ENCODE measurements around the gene PLIN4. TPM values are rescaled to one million over a fixed set of nuclear protein-coding genes. Genes with fewer than 3 reads are reported as not detected.

Gene PLIN4
- total RNA-seq, 1 experiment from 2014 or later, result 2.3 TPM

DNA sequence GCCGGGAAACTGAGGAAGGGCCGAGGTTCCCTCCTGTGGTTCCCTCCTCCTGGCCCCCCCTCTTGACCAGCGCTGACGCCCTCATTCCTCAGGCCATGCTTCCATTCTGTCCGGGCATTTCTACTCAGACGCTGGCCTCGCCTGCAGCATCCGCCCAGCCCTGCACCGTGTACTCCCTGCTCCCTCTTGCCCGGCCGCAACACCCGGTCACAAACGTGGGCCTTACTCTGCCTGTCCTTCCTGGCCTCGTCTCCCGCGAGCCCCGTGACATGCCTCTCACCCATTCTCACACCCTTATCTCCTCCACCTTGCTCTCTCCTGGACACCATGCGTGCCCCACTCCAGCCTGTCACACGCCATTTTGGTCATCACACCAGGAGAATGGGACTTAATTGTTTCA, 34.9 kb downstream of the PLIN4 start:
- RAD21 ChIA-PET (ENCODE audit: low non-redundant PET in 1 of 2, low total read pairs in 2 of 2, uncharacterized antibody in 2 of 2, unreplicated experiment in 2 of 2), result no interaction called here
- BruUV-seq (replicated peaks), result no TSS peak
- H3K79me2 ChIP-seq (ENCODE audit: insufficient read depth, low read length), result peaks cover 2% of the 10 kb centered on the region; the same call in 1 of the 2 replicates
- POLR2A ChIA-PET, result no interaction called here
- ATAC-seq (no peak), DNase-seq (ENCODE audit: low read depth, low spot score) (no peak)
- no peaks in the 10 kb centered on the region for H3K9me3 ChIP-seq (ENCODE audit: control insufficient read depth in 1 of 2, insufficient read depth in 1 of 2, low read depth in 1 of 2, low read length in 2 of 2)
- no peak overlapping the region for H3K4me2 ChIP-seq (ENCODE audit: low read length)
- no peak overlapping the region for H3K27ac ChIP-seq (ENCODE audit: low read depth, low read length)
- intact Hi-C loops (cut with micrococcal nuclease), result no loop called here
- TF ChIP-seq CBX3 (IDR thresholded peaks at IDR 0.05; ENCODE audit: low read depth) (no peak), ZFX (IDR thresholded peaks at IDR 0.05) (no peak)
- no peak overlapping the region for H3K9ac ChIP-seq (ENCODE audit: low read length)
- peaks cover 1 to 8% of the 10 kb centered on the region in 2 experiments; a peak in 3 of 4 replicates for H3K36me3 ChIP-seq (ENCODE audit: control insufficient read depth in 1 of 2, insufficient read depth in 2 of 2, low read length in 2 of 2)
- H2AFZ ChIP-seq (ENCODE audit: low read depth, low read length, poor library complexity, severe bottlenecking), result no peak overlapping the region
- CTCF ChIA-PET, result no interaction called here
- no peaks in the 10 kb centered on the region; a peak in 1 of 4 replicates for H3K4me1 ChIP-seq (ENCODE audit: control insufficient read depth in 1 of 2, insufficient read depth in 2 of 2, low read length in 2 of 2)
- no peak overlapping the region for H3K4me3 ChIP-seq (replicated peaks in 1 of 2; ENCODE audit: low read depth in 1 of 2, low read length in 2 of 2)
- H4K20me1 ChIP-seq (ENCODE audit: insufficient read depth), result no peaks in the 10 kb centered on the region
- H3K27me3 ChIP-seq (ENCODE audit: insufficient read depth, low read length), result no peaks in the 10 kb centered on the region
- no peaks in the 10 kb centered on the region for H3K9me2 ChIP-seq (ENCODE audit: insufficient read depth)

DNA sequence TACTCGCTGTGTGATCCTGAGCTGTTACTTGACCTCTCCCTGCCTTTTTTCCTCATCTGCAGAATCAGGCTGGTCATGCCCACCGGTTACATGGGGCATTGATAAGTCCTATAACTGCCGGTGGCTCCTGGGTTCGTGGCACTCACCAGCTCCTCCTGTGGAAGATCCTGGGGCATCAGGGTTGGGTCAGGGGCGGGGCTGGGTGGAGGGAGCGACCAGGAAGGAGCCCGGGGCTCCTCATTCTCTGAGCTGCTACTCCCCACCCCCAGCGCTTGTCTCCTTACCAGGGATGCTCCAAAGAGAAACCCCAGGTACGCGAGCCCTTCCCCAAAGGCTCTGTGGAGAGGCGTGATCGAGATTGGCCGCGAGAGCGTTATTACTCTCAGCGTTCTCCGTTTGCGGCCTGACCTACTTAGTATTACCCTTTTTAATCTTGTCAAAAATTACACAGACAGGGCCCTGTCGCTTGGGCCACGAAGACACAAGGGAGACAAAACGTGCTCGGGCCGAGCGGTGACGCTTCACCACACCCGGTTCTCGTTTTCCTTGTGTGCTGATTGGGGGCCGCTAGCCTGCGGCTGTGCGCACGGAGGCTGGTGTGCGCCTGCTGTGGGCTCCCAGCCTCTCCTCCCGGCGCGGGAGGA, 35.4 kb downstream of the PLIN4 start:
- Histone ChIP-seq H3K27ac (ENCODE audit: low read depth, low read length) (no peak overlapping the region), H3K9ac (ENCODE audit: low read length) (no peak overlapping the region), H3K27me3 (ENCODE audit: insufficient read depth, low read length) (no peaks in the 10 kb centered on the region), H3K4me2 (ENCODE audit: low read length) (no peak overlapping the region), H3K36me3 (ENCODE audit: control insufficient read depth in 1 of 2, insufficient read depth in 2 of 2, low read length in 2 of 2) (peaks cover 5 to 10% of the 10 kb centered on the region in 2 experiments; a peak in 3 of 4 replicates), H3K9me3 (ENCODE audit: control insufficient read depth in 1 of 2, insufficient read depth in 1 of 2, low read depth in 1 of 2, low read length in 2 of 2) (no peaks in the 10 kb centered on the region), H4K20me1 (ENCODE audit: insufficient read depth) (no peaks in the 10 kb centered on the region), H2AFZ (ENCODE audit: low read depth, low read length, poor library complexity, severe bottlenecking) (no peak overlapping the region), H3K4me3 (replicated peaks in 1 of 2; ENCODE audit: low read depth in 1 of 2, low read length in 2 of 2) (no peak overlapping the region), H3K9me2 (ENCODE audit: insufficient read depth) (no peaks in the 10 kb centered on the region), H3K4me1 (ENCODE audit: control insufficient read depth in 1 of 2, insufficient read depth in 2 of 2, low read length in 2 of 2) (no peaks in the 10 kb centered on the region; a peak in 1 of 4 replicates), H3K79me2 (ENCODE audit: insufficient read depth, low read length) (peaks cover 2% of the 10 kb centered on the region; the same call in 1 of the 2 replicates)
- POLR2A ChIA-PET, result interaction anchor here (0.6 kb wide), 1 partner anchor 11 kb away, joined by 3 read pairs; the partner anchor contains the start of gene HDGFL2
- no peak for DNase-seq (ENCODE audit: low read depth, low spot score)
- no TSS peak for BruUV-seq (replicated peaks)
- intact Hi-C loops (cut with micrococcal nuclease), result no loop called here
- RAD21 ChIA-PET (ENCODE audit: low non-redundant PET in 1 of 2, low total read pairs in 2 of 2, uncharacterized antibody in 2 of 2, unreplicated experiment in 2 of 2), result no interaction called here
- CTCF ChIA-PET, result no interaction called here
- peak; percentile 58 for ATAC-seq
- TF ChIP-seq, protein P1, sequence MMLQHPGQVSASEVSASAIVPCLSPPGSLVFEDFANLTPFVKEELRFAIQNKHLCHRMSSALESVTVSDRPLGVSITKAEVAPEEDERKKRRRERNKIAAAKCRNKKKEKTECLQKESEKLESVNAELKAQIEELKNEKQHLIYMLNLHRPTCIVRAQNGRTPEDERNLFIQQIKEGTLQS (IDR thresholded peaks at IDR 0.05), result no peak
- TF ChIP-seq ZNF274 (IDR thresholded peaks at IDR 0.05; ENCODE audit: low read depth, low read length), result no peak
- TF ChIP-seq, protein P2, sequence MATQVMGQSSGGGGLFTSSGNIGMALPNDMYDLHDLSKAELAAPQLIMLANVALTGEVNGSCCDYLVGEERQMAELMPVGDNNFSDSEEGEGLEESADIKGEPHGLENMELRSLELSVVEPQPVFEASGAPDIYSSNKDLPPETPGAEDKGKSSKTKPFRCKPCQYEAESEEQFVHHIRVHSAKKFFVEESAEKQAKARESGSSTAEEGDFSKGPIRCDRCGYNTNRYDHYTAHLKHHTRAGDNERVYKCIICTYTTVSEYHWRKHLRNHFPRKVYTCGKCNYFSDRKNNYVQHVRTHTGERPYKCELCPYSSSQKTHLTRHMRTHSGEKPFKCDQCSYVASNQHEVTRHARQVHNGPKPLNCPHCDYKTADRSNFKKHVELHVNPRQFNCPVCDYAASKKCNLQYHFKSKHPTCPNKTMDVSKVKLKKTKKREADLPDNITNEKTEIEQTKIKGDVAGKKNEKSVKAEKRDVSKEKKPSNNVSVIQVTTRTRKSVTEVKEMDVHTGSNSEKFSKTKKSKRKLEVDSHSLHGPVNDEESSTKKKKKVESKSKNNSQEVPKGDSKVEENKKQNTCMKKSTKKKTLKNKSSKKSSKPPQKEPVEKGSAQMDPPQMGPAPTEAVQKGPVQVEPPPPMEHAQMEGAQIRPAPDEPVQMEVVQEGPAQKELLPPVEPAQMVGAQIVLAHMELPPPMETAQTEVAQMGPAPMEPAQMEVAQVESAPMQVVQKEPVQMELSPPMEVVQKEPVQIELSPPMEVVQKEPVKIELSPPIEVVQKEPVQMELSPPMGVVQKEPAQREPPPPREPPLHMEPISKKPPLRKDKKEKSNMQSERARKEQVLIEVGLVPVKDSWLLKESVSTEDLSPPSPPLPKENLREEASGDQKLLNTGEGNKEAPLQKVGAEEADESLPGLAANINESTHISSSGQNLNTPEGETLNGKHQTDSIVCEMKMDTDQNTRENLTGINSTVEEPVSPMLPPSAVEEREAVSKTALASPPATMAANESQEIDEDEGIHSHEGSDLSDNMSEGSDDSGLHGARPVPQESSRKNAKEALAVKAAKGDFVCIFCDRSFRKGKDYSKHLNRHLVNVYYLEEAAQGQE (IDR thresholded peaks at IDR 0.05; ENCODE audit: low read depth), result no peak
- TF ChIP-seq, protein P3, sequence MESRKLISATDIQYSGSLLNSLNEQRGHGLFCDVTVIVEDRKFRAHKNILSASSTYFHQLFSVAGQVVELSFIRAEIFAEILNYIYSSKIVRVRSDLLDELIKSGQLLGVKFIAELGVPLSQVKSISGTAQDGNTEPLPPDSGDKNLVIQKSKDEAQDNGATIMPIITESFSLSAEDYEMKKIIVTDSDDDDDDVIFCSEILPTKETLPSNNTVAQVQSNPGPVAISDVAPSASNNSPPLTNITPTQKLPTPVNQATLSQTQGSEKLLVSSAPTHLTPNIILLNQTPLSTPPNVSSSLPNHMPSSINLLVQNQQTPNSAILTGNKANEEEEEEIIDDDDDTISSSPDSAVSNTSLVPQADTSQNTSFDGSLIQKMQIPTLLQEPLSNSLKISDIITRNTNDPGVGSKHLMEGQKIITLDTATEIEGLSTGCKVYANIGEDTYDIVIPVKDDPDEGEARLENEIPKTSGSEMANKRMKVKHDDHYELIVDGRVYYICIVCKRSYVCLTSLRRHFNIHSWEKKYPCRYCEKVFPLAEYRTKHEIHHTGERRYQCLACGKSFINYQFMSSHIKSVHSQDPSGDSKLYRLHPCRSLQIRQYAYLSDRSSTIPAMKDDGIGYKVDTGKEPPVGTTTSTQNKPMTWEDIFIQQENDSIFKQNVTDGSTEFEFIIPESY (IDR thresholded peaks at IDR 0.05; ENCODE audit: extremely low read depth, insufficient replicate concordance, low read length), result no peak
- no peak for TF ChIP-seq EZH2phosphoT487 (IDR thresholded peaks at IDR 0.05; ENCODE audit: borderline replicate concordance)
- no peak for TF ChIP-seq SP1 (IDR thresholded peaks at IDR 0.05; ENCODE audit: low read depth)
- no peak for TF ChIP-seq SRF (IDR thresholded peaks at IDR 0.05; ENCODE audit: low read depth)
- TF ChIP-seq TCF7L2 (IDR thresholded peaks at IDR 0.05; ENCODE audit: borderline replicate concordance, extremely low read depth, insufficient read depth, insufficient read length), result no peak
- TF ChIP-seq POLR2A (IDR thresholded peaks at IDR 0.05; ENCODE audit: borderline replicate concordance, extremely low read depth, insufficient read depth, insufficient read length), result no peak
- TF ChIP-seq ZFX (IDR thresholded peaks at IDR 0.05), result no peak
- TF ChIP-seq FOSL1 (IDR thresholded peaks at IDR 0.05; ENCODE audit: low read depth), result no peak
- TF ChIP-seq EZH2 (IDR thresholded peaks at IDR 0.05), result no peak
- TF ChIP-seq ELF1 (IDR thresholded peaks at IDR 0.05; ENCODE audit: borderline replicate concordance, low read depth), result no peak
- TF ChIP-seq CEBPB (IDR thresholded peaks at IDR 0.05; ENCODE audit: low read depth), result no peak
